Pancreas (tissue), 10 donors: ENCODE measurements around the gene NAA25. TPM values are rescaled to one million over a fixed set of nuclear protein-coding genes. Genes with fewer than 3 reads are reported as not detected.
"Not testable (repeated sequence)": the region's sequence is repeated elsewhere in the genome, so short reads cannot be mapped to it uniquely, and the experiment has no call there.

Source experiments
- ATAC-seq, 4 donors: fragments of 200-7000 bp; cut with Tn5 transposase; one replicate each; pipeline versions ENCODE4 v1.8.0 to v1.9.1; 2020; ENCODE audit warnings: mild to moderate bottlenecking in 4 of 4, moderate library complexity in 4 of 4
- DNase-seq, 6 donors: peaks; one replicate each; pipeline ENCODE4 v3.0.0-alpha.2; 2020
- FAIRE-seq: peaks from 2 replicates; lab custom pipeline; 2012; peaks lifted over from hg19 to GRCh38; lab: Jason Lieb, UNC
- H3K27ac ChIP-seq, 4 donors: fragments of 200-600 bp; sonication (generic); 1 replicate in 3 of 4; 2 replicates in 1 of 4; pipeline versions ENCODE4 v1.5.0 to v1.8.0; 2020
- H3K27me3 ChIP-seq, 4 donors: fragments of 200-600 bp; one replicate each; pipeline ENCODE4 v1.8.0; 2021
- H3K36me3 ChIP-seq, 3 donors: fragments of 200-600 bp; sonication (generic) in 1 of 3; one replicate each; pipeline versions ENCODE4 v1.5.0 to v1.8.0; 2020 to 2021
- H3K4me1 ChIP-seq, 3 donors: fragments of 200-600 bp; one replicate each; pipeline ENCODE4 v1.8.0; 2021
- H3K4me3 ChIP-seq, 4 donors: fragments of 200-600 bp; sonication (generic) in 2 of 4; one replicate each; pipeline versions ENCODE4 v1.5.0 to v1.8.0; 2020 to 2021
- H3K9me3 ChIP-seq, 4 donors: fragments of 200-600 bp; one replicate each; pipeline ENCODE4 v1.8.0; 2021
- CTCF ChIP-seq, 4 donors: fragments of 200-600 bp; sonication (generic) in 3 of 4; IDR thresholded peaks; one replicate each; pipeline versions ENCODE4 v1.5.0 to v1.8.0; 2021; ENCODE audit warnings: antibody characterized with exemption in 4 of 4
- WGBS, 2 donors: extraction: QIAGEN DNeasy Blood & Tissue Kit; methylation state at CpG; one replicate each; pipeline ENCODE4 v1.1.7; 2013; 5-methylcytosine and 5-hydroxymethylcytosine counted together
- intact Hi-C, 3 donors: fragments of 100-400 bp; cut with DNase I; formaldehyde crosslinking; loops; one replicate each; pipeline versions ENCODE4 v1.11.1 to v1.14.2; 2022
- polyA plus RNA-seq, 2 donors: library from polyadenylated mRNA; stranded (reverse); fragments of 200-250 nt; gene quantifications; one replicate each; pipeline ENCODE4 v1.2.3, GENCODE V29; 2013
- total RNA-seq, 6 donors: library from RNA; stranded (reverse); fragmentation: NEBNext Ultra II Directional in 4 of 6; extraction: Animal tissue kit (Norgen Biotek cat#: 25700) in 4 of 6; gene quantifications; one replicate each; pipeline versions ENCODE4 v1.2.1 to v1.2.4, GENCODE V29; 2021 to 2023
- donor health status: healthy with polysubstance abuse.
- donor health status: DM: no; HTN: no; CAD: no; lungs with moderate emphysema.
- donor health status: DM: no; HTN: no; CAD: no.
- donor health status: control.
- donor health status: control.
- donor health status: Bipolar disorder and iron deficiency.
- donor health status: DM: yes; HTN: yes; CAD: no.
- donor health status: DM: no; HTN: no; CAD: no.
- donor health status: DM: no; HTN: no; CAD: no.
- donor health status: DM: yes; HTN: yes; CAD: no.

NAA25 gene
- total and polyA plus RNA-seq, 8 donors, result 5.0 to 14.1 (median 12.0) TPM

GRCh38 chr12:112063273-112063672 lies 45.3 kb downstream of the NAA25 start:
- Histone ChIP-seq H3K27me3 (no peaks in the 10 kb centered on the region), H3K36me3 (peaks cover 0 to 69% (median 22%) of the 10 kb centered on the region in 3 donors), H3K4me1 (no peaks in the 10 kb centered on the region), H3K4me3 (no peak overlapping the region), H3K27ac (no peak overlapping the region), H3K9me3 (no peaks in the 10 kb centered on the region)
- FAIRE-seq, result no peak
- ATAC-seq, result no peak
- no peak for TF ChIP-seq CTCF (IDR thresholded peaks at IDR 0.05)
- WGBS, 2 donors, result 97 to 99% methylated on average over 2 of the region's 2 CpGs
- intact Hi-C loops, result no loop called here
- DNase-seq, result no peak

GRCh38 chr12:112061137-112061536 lies 47.4 kb downstream of the NAA25 start:
- no peaks in the 10 kb centered on the region for H3K4me1 ChIP-seq
- intact Hi-C loops, result no loop called here
- no peak overlapping the region for H3K27ac ChIP-seq
- DNase-seq (no peak), FAIRE-seq (no peak), ATAC-seq (no peak)
- H3K36me3 ChIP-seq, result peaks cover 0 to 51% (median 7%) of the 10 kb centered on the region in 3 donors
- H3K4me3 ChIP-seq, result no peak overlapping the region
- no peaks in the 10 kb centered on the region for H3K9me3 ChIP-seq
- 65 to 67% methylated on average over 2 of the region's 2 CpGs for WGBS, 2 donors
- no peak for TF ChIP-seq CTCF (IDR thresholded peaks at IDR 0.05)
- no peaks in the 10 kb centered on the region for H3K27me3 ChIP-seq

DNA sequence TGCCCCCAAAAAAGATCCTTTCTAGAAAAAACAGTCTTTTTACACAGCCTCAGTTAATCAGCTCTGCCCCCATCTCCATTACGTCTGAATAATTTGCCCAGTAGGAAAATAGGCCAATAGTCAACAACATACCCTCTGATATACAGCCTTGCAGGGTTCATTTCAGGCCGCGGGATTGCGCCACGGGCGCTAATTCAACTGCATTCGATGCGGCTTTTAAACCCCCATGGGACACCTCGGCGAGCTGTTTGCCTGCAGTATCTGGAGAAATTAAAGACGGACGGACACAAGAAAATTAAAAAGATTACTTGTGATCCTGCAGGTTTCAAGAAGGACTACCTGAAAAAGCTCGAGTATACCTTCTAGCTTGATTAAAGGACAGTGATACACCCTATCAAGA lies 59.2 kb downstream of the NAA25 start:
- H3K27ac ChIP-seq, result no peak overlapping the region
- no peaks in the 10 kb centered on the region for H3K9me3 ChIP-seq
- WGBS, 2 donors, result 93 to 94% methylated on average over 13 of the region's 13 CpGs
- no peak for ATAC-seq
- DNase-seq, result no peak
- H3K4me3 ChIP-seq, result no peak overlapping the region
- no peak for TF ChIP-seq CTCF (IDR thresholded peaks at IDR 0.05)
- H3K4me1 ChIP-seq, result no peaks in the 10 kb centered on the region
- intact Hi-C loops, result no loop called here
- no peak for FAIRE-seq
- no peaks in the 10 kb centered on the region for H3K27me3 ChIP-seq
- peaks cover 0 to 70% (median 18%) of the 10 kb centered on the region in 3 donors for H3K36me3 ChIP-seq

DNA sequence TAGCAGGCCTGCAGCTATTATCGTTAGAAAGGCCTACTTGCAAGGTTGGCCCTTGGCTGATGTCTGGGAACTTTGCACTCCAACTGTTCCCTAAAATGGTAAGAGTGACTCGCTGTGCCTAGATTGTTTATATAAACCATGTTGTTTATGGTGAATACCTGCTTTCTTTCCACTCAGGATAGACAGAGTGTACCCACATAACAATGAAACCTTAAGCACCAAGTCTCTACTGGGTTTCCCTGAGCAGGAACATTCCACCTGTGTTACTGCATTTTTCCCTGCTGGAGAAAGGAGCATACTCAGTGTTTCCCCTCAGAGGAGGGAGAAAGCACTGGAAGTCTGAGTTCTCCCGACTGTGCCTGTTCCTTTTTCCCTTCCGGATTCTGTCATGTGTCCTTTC lies 62.6 kb downstream of the NAA25 start:
- ATAC-seq (no peak), FAIRE-seq (no peak), DNase-seq (no peak)
- Histone ChIP-seq H3K27me3 (no peaks in the 10 kb centered on the region), H3K4me1 (no peaks in the 10 kb centered on the region), H3K27ac (no peak overlapping the region), H3K4me3 (no peak overlapping the region), H3K36me3 (peaks cover 0 to 68% (median 17%) of the 10 kb centered on the region in 3 donors), H3K9me3 (no peaks in the 10 kb centered on the region)
- intact Hi-C loops, result no loop called here
- WGBS, 2 donors, result 87 to 94% methylated on average over 4 of the region's 4 CpGs
- no peak for TF ChIP-seq CTCF (IDR thresholded peaks at IDR 0.05)

- H3K36me3 ChIP-seq, result peaks cover 0 to 64% (median 18%) of the 10 kb centered on the region in 3 donors
- ATAC-seq, FAIRE-seq, DNase-seq, intact Hi-C loops, H3K4me1 ChIP-seq, H3K27me3 ChIP-seq, H3K9me3 ChIP-seq, H3K4me3 ChIP-seq, H3K27ac ChIP-seq: not testable (repeated sequence)
- 94 to 95% methylated on average over 12 of the region's 12 CpGs for WGBS, 2 donors
Measured at GRCh38 chr12:112036614-112037013, 72.0 kb downstream of the NAA25 start.
